CD4-positive, alpha-beta T cell (primary cell): ENCODE results near the gene MNX1. TPM values are rescaled to one million over a fixed set of nuclear protein-coding genes. Genes with fewer than 3 reads are reported as not detected.
A peak's percentile ranks its signal among the peaks of the same experiment; 100 is the strongest.

Experiments used
- ATAC-seq: fragments of 200-7000 bp; cut with Tn5 transposase; one replicate; pipeline ENCODE4 v1.10.0; 2022; ENCODE audit warnings: mild to moderate bottlenecking; ENCODE audit not compliant: poor library complexity
- CTCF ChIA-PET: fragments of 350-600 bp; sonication (Branson Sonifier 250); formaldehyde crosslinking; loops from one replicate; lab custom pipeline; 2021; ENCODE audit warnings: antibody characterized with exemption, inconsistent platforms; lab: Charles Lee
- POLR2A ChIA-PET: fragments of 350-600 bp; sonication (Branson Sonifier 250); formaldehyde crosslinking; loops from one replicate; lab custom pipeline; 2021; ENCODE audit warnings: antibody characterized with exemption, inconsistent platforms; lab: Charles Lee
- DNase-seq, 14 experiments: peaks; one replicate each; pipeline ENCODE4 v3.0.0-alpha.2; 2013 to 2020; ENCODE audit warnings: mixed read lengths in 2 of 14
- H3K27ac ChIP-seq, 2 donors: one replicate each; pipeline versions ENCODE4 v1.5.1 to v1.7.0; 2013; ENCODE audit warnings: low read length in 2 of 2, low read depth in 1 of 2, mild to moderate bottlenecking in 1 of 2
- H3K27me3 ChIP-seq, 2 experiments: 1 replicate in 1 of 2; 2 replicates in 1 of 2; pipeline versions ENCODE4 v1.6.1 to v1.7.0; 2013; ENCODE audit warnings: low read length in 2 of 2, control low read depth in 1 of 2, mild to moderate bottlenecking in 1 of 2, moderate library complexity in 1 of 2; ENCODE audit not compliant: insufficient read depth in 2 of 2, control insufficient read depth in 1 of 2
- H3K36me3 ChIP-seq: one replicate; pipeline ENCODE4 v1.6.1; 2013; ENCODE audit warnings: low read length, control low read depth; ENCODE audit not compliant: insufficient read depth
- H3K4me1 ChIP-seq: one replicate; pipeline ENCODE4 v1.6.1; 2013; ENCODE audit warnings: low read length, control low read depth; ENCODE audit not compliant: insufficient read depth
- H3K4me3 ChIP-seq: one replicate; pipeline ENCODE4 v1.5.1; 2013; ENCODE audit warnings: mild to moderate bottlenecking, low read length, moderate library complexity
- H3K9me3 ChIP-seq, 2 experiments: 1 replicate in 1 of 2; 2 replicates in 1 of 2; pipeline versions ENCODE4 v1.6.1 to v1.7.0; 2013; ENCODE audit warnings: low read length in 2 of 2, mild to moderate bottlenecking in 2 of 2, control low read depth in 1 of 2, moderate library complexity in 1 of 2; ENCODE audit not compliant: control insufficient read depth in 1 of 2, insufficient read depth in 1 of 2
- H3K27ac Mint-ChIP-seq: one replicate; pipeline ENCODE4 v1.8.0; 2020; ENCODE audit warnings: mixed read lengths
- H3K27me3 Mint-ChIP-seq: one replicate; pipeline ENCODE4 v1.8.0; 2021; ENCODE audit warnings: mixed read lengths
- H3K36me3 Mint-ChIP-seq: one replicate; pipeline ENCODE4 v1.8.0; 2021; ENCODE audit warnings: low read depth, mixed read lengths
- H3K4me1 Mint-ChIP-seq: one replicate; pipeline ENCODE4 v1.8.0; 2021; ENCODE audit warnings: low read depth, mixed read lengths
- H3K4me3 Mint-ChIP-seq: one replicate; pipeline ENCODE4 v1.8.0; 2020; ENCODE audit warnings: mild to moderate bottlenecking, mixed read lengths
- H3K9me3 Mint-ChIP-seq: one replicate; pipeline ENCODE4 v1.8.0; 2020; ENCODE audit warnings: mixed read lengths
- CTCF ChIP-seq: fragments of 200-600 bp; IDR thresholded peaks from one replicate; pipeline ENCODE4 v1.8.0; 2022; ENCODE audit warnings: antibody characterized with exemption, mild to moderate bottlenecking
- intact Hi-C, 2 experiments: fragments of 100-400 bp; cut with DNase I in 1 of 2; cut with micrococcal nuclease in 1 of 2; formaldehyde crosslinking; loops; one replicate each; pipeline versions ENCODE4 v1.15.1 to v1.9.0; 2023 to 2025; cut with DNase I, micrococcal nuclease
- total RNA-seq, 174 experiments: library from RNA in 2 of 174; stranded (reverse) in 2 of 174; gene quantifications; one replicate each; pipeline ENCODE4 v1.2.3 and lab custom pipeline; 2021 to 2026

The MNX1 gene
- total RNA-seq, 2 experiments from 2014 or later: 0.14 TPM; not detected in 1

GRCh38 chr7:157007470-157008066, 2.9 kb downstream of the MNX1 start:
- Histone ChIP-seq H3K27me3 (peaks cover 71 to 77% of the 10 kb centered on the region in 2 experiments), H3K4me3 (no peak overlapping the region), H3K4me1 (peaks cover 27% of the 10 kb centered on the region), H3K9me3 (peaks cover 0 to 42% of the 10 kb centered on the region in 2 experiments), H3K36me3 (no peaks in the 10 kb centered on the region), H3K27ac (no peak overlapping the region)
- H3K9me3 Mint-ChIP-seq: no peaks in the 10 kb centered on the region
- no peak overlapping the region for H3K27ac Mint-ChIP-seq
- no peaks in the 10 kb centered on the region for H3K36me3 Mint-ChIP-seq
- CTCF ChIA-PET: no interaction called here
- peaks cover 17% of the 10 kb centered on the region for H3K4me1 Mint-ChIP-seq
- POLR2A ChIA-PET: no interaction called here
- H3K4me3 Mint-ChIP-seq: peak overlapping the region; percentile 45
- ATAC-seq: no peak
- intact Hi-C loops: no loop called here
- peaks cover 65% of the 10 kb centered on the region for H3K27me3 Mint-ChIP-seq
- TF ChIP-seq CTCF: no peak
- no peak for DNase-seq

GRCh38 chr7:157006829-157007469, 3.5 kb downstream of the MNX1 start:
- H3K36me3 Mint-ChIP-seq: no peaks in the 10 kb centered on the region
- intact Hi-C loops: no loop called here
- CTCF ChIA-PET: no interaction called here

GRCh38 chr7:157006205-157006747, 4.2 kb downstream of the MNX1 start:
- Mint-ChIP-seq H3K4me3 (no peak overlapping the region), H3K9me3 (no peaks in the 10 kb centered on the region), H3K36me3 (no peaks in the 10 kb centered on the region), H3K27me3 (peaks cover 63% of the 10 kb centered on the region), H3K4me1 (peaks cover 17% of the 10 kb centered on the region), H3K27ac (no peak overlapping the region)
- DNase-seq (no peak), ATAC-seq (no peak)
- Histone ChIP-seq H3K4me3 (no peak overlapping the region), H3K9me3 (peaks cover 0 to 48% of the 10 kb centered on the region in 2 experiments), H3K36me3 (no peaks in the 10 kb centered on the region), H3K4me1 (peaks cover 25% of the 10 kb centered on the region), H3K27ac (no peak overlapping the region), H3K27me3 (peaks cover 70 to 77% of the 10 kb centered on the region in 2 experiments)
- CTCF ChIA-PET: no interaction called here
- TF ChIP-seq CTCF: no peak
- POLR2A ChIA-PET: no interaction called here
- intact Hi-C loops: no loop called here

More at GRCh38 chr7:157006829-157007469, 3.5 kb downstream of the MNX1 start:
- TF ChIP-seq CTCF: no peak
- Histone ChIP-seq H3K4me1 (peaks cover 31% of the 10 kb centered on the region), H3K36me3 (no peaks in the 10 kb centered on the region), H3K27me3 (peaks cover 71 to 77% of the 10 kb centered on the region in 2 experiments), H3K9me3 (peaks cover 0 to 44% of the 10 kb centered on the region in 2 experiments), H3K4me3 (no peak overlapping the region), H3K27ac (no peak overlapping the region)
- DNase-seq (no peak), ATAC-seq (no peak)
- Mint-ChIP-seq H3K9me3 (no peaks in the 10 kb centered on the region), H3K4me1 (peaks cover 18% of the 10 kb centered on the region), H3K4me3 (peak overlapping the region; percentile 45), H3K27me3 (peaks cover 63% of the 10 kb centered on the region), H3K27ac (no peak overlapping the region)
- POLR2A ChIA-PET: no interaction called here
